Tongue (tissue), 2 donors: ENCODE data around the gene IL18R1. TPM values are rescaled to one million over a fixed set of nuclear protein-coding genes. Genes with fewer than 3 reads are reported as not detected.

ENCODE experiments used
- DNase-seq: peaks from one replicate; pipeline ENCODE4 v3.0.0-alpha.2; 2015
- total RNA-seq: library from RNA; depleted of rRNA; stranded (reverse); fragments of >200 nt; gene quantifications from one replicate; pipeline ENCODE4 v1.2.3, GENCODE V29; 2014

IL18R1 gene
- total RNA-seq, 1 donor from 2014 or later: 4.5 TPM

DNA sequence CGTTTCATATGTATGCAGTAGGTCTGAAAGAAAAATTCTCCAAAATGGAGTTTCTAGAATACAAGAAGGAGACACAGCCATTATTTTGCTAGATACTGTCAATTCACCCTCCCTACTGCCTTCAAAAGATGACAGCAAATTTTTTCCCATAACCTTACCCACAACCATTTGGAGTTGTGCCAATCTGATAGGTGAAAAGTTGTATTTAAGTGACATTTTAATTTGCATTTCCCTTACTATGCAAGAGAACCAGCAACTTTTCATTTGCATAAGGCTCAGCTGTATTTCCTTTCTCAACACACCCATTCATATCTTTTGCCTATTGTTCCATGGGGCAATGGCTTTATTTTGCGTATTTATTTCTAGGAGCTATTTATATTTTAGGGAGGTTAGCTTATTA, 36.0 kb downstream of the IL18R1 start:
- no peak for DNase-seq

DNA sequence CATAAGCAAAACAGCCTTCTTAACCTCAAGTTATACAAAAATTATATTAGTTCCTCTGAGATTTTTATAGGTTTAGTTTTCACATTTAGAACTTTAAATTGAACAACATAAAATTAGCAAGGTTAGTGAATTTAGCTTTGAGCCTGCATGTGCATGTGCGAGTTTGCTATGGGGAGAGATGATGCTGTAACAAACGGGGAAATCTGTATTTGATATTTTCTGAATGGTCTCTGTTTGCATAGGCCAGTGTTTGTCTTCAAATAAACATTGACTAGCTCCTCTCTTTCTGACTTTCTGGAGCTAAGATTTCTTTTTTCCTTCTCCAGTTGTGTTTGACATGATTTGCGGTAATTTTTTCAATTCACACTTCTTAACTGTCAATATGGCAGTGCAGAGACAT, 36.5 kb downstream of the IL18R1 start:
- no peak for DNase-seq

DNA sequence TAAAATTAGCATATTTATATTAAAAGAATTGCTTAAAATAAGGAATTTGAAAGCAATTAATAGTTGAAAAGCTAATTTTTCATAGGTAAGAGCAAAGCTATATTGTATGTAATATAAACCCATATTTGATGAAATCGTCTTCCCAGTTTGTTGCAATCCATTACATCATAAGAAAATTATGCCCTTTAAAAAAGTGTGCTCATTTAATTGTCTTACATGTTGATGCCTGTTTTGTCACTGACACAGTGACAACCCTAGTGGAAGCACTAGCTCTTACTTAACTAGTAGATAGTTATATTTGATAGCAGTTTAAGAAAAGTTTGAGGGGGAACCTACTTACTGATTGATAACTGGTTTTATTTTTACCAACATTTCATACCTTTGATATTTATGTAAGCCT, 37.3 kb downstream of the IL18R1 start:
- no peak for DNase-seq

DNA sequence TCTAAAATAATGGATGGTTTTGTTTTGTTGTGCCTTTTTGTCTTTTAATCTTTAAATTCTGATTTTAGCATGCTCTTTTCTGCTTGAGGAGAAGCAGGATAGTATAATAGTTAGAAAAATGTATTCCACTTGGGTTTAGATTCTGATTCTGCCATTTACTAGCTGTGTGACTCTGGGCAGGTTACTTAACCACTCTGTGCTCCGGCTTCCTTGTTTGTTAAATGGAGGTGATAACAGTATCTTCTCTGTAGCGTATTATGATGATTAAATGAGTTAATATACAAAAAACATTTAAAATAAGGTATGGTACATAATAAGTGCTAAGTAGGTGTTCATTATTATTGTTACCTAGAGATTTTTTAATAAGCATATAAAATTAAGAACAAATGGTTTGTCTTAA, 40.4 kb downstream of the IL18R1 start:
- no peak for DNase-seq

DNA sequence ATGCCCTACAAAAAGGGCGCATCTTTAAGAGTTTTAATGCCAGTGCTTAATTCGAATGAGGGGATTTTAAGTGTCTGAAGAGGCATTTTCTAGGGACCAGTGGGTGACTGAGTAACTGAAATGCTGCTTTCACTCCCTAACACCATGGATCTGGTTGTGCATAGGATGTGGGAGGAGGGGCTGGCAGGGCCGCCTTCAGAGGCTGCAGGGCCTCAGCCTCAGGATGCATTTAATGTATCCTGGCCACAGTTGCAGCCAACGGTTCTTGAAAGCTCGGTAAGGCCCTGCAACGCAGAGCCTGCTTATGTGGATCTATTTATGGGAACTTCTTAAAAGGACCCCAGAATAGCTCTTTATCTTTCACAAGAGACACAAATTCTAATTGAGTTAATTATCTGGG, 41.6 kb downstream of the IL18R1 start:
- no peak for DNase-seq

DNA sequence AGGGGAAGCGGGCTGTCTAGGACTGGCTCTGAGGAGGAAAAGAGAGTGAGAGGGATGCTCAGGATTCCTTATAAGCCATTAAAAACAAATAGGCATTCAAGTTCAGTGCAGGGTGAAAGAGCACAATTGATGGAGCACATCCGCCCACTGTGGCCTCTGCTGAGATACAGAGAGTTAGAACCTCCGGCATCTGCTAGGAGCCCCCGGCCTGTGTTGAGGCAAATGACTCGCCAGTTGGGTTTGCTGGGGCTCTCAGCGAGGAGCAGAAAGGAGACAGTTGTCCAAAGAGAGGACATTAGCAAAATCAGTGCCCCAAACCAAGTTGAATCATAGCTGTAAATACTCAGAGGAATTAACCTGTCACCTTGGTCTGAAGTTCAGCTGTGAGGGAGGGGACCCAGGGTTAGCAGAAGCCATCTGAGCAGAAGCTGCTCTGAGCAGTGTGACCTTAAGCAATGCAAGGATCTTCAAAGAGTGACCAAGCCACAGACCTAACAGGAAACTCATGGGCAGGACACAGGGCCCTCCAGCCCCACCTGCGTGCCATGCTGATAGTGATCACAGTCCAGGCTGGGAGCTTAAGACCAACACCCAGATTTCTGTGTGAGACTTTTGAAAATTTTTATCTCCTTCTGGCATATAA, 44.0 kb downstream of the IL18R1 start:
- DNase-seq: no peak

DNA sequence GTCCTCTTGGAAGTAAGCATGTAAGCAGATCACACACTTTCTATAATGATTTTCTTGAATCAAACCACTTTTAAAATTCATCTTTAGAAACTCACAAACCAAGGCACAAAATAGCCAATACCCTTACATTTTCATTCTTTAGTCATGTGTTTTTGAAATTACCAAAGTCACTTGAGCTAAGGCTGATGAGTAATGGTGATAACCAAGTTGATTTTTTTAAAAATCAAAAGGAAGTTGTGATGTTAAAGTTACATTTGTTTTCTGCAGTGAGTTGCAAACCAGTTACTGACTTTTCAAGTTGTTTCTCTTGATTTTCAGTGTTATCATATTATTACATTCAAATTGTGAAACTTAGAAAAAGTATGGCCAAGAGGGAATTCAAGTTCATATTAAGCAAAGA, 45.9 kb downstream of the IL18R1 start:
- DNase-seq: no peak

DNA sequence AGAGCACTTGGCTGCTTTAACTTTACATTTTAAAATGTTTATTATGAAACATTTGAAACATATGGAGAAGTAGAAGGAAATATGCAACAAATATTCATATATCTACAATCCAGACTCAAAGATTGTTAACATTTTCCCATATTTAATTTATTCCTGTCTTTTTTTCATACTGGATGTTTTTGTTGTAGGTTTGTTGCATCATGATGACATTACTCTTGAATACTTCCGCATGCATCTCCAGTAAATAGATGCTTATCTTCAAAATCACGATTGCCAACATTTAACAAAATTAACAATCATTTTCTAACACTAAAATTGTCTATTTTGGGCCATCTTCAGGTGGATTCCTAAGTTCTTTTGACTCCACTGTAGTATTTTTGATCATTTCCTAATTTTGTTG, 46.3 kb downstream of the IL18R1 start:
- no peak for DNase-seq

DNA sequence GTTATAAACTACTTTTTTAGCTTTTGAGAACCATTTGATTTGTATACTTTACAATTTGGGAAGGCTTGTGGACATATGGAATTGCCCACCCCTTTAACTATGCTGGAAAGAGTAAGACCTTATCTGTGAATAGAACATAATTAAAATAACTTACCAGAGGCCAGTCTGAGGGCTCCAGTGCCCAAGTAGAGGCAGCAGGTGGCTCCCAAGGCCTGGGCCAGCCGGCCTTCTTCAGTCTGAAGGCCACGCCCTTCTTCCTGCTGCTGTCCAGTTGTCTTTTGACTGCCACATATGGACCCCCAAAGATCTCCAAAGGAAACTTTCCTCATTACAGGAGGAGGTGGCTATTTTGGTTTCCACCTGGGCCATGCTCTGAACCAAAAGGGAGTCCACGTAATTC, 55.4 kb downstream of the IL18R1 start:
- DNase-seq: no peak

DNA sequence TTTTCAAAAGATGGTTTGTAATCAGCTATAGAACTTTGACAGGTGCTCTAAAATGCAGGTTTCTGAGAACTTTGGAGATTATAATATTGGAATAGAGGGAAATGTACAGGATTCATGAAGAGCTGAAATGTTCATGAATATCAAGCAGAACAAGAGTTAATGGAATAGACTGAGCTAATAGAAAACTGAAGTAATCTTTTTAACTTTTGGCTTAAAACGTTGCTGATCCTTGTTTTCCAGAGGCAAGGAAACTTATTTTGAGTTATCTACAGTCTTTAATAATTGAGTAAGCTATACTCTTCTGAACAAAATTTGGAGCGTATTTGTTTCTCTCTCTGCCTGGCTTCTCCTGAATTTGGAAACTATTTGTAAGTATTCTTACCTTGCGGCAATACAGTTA, 56.6 kb downstream of the IL18R1 start:
- DNase-seq: no peak

DNA sequence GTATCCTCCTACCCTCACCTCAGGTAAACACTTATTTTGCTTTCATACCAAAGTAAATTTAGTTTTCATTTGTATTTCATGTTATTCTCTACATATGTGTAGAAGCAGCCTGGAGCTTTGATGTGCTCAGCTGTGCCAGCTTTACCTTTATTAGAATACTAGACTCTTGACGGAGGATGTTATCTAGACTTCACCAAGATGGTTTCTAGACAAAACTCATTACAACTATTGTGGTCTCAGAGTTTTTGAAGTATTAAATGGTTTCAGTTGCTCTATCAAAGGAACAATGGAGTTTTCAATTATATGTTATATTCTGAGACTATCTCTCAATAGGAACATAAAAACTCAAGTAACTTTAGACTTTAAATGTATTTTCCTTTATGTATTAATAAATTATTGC, 62.4 kb downstream of the IL18R1 start:
- no peak for DNase-seq

DNA sequence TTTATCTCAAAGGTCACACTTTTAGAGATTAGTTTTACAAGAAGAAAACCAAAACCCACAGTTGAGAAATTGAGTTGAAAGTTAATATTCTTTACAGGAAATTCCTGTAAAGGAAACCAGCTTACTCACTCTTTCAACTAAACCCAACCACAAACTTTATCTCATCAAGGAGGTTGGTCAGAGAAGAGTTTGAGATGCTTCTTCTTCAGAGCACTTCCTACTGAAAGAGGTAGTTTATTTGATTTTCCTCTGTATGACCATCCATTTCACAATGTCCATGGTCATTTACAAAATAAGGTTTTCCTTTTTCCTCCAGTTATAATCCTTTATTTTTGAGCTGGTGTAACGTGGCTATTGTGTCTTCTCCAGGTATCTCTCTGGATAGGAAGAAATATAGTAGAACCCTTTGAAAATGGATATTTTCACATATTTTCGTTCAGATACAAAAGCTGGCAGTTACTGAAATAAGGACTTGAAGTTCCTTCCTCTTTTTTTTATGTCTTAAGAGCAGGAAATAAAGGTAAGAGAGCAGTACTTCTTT, 62.9 kb downstream of the IL18R1 start:
- no peak for DNase-seq

DNA sequence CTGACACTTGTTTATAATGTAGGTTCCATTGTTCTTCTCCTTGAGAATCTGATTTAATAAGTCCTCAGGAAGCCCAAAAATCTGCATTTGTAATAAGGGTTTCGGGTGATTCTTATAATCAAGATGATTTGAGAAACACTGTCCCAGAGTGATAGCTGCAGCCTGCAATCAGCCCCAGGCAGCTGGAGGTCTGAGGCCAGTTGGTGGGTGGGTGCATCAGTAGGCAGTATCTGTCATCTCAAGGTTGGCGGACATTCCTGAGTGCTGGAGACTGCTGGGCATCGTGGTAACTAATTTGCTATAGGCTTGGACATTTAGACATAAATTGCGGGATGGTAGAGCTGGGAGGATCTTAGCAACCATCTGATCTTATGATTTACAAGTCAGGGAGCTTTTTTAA, 64.7 kb downstream of the IL18R1 start:
- no peak for DNase-seq

DNA sequence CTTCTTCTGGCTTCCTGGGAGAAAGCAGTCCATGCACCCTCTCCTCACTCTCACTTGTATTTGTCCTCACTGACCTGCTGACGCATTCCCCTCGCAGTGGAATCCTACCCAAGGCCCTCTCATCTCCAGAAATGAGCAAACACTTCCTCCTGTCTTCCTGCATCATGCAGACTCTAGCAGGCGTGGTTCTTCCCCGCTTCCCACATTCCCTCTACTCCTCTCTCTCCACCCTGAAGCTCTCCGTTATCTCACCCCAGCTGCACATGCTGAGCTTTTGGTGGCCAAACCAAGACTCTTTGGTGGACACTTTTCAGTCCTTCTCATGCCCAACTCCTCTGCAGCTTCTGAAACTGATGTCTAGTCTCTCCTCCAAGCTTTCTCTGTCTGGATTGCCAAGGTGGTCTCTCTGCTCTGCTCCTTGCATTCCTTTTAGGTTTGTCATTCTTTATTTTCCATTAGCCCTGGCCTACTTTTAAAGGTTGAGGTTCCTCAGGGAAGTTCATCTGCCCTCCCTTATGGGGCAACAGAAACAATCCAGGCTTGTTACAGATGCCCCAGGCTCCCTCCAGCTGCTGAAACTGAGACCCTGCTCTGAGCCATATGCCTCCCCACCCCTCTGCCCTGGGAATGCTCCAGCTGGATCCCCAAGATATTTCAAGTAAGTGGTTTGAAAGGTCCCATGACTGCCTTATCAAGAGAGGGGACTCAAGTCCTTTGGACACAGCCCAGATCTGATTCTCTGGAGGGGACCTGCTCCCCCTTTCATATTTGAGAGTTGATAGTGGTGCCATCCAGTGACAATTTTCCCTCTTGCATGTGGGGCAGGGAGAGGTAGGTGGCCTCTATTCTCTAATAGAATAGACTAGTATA, 66.5 kb downstream of the IL18R1 start:
- no peak for DNase-seq

DNA sequence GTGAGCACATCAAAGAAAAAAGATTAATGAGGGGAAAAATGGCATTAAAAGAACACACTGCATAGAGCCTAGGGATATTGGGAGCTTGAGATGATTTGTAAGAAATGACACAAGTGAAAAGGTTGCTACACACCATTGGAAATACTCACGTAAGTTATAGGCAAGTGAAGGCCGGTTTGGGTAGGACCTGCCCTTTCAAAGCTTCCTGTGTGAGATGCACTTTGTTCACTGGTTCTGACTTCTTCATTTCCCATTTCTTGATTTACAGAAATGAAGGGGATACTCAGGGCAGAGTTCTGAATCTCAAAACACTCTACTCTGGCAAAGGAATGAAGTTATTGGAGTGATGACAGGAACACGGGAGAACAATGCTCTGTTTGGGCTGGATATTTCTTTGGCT, 67.3 kb downstream of the IL18R1 start, which contains the start of gene IL18RAP:
Gene IL18RAP (plus strand): TSS at position 251 of the 400 bp plus-strand sequence. CDS start 118 bp downstream, at position 369.
- no peak for DNase-seq

DNA sequence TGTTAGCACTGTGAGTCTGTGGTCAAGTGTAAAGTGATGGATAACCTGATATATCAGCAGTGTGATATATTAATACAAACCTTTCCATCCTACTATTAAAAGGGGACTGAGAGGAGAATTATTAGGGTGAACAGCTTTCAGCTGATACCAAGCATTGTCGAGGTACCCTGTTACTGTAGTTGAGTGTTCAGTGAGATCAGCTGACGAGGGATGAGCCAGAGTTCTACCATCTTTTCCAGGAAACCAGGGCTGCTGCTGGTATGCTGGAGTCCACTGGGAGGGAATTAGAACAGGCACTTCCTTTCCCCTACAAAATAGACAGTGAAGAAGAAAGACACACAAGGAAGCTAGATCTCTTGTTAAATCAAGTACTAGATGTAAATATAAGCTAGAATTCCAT, 67.8 kb downstream of the IL18R1 start:
- no peak for DNase-seq

DNA sequence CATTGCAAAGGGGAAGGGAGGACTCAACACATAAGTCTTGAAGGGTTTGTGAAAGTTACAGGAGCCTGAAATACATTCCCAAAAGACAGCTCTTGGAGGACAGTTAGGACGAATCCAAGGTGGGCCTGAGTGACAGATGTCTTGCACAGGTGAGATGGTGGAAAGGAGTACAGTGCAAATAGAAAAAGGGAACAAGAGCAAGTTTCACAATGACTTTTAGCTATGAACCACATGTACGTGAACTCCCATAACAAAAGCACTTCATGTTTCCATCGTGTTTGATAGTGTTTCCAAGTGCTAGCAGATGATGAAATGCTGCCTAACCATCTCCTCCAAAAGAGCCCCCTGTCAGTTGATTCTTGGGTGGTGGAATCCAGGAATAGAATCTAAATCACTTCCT, 69.2 kb downstream of the IL18R1 start:
- no peak for DNase-seq

DNA sequence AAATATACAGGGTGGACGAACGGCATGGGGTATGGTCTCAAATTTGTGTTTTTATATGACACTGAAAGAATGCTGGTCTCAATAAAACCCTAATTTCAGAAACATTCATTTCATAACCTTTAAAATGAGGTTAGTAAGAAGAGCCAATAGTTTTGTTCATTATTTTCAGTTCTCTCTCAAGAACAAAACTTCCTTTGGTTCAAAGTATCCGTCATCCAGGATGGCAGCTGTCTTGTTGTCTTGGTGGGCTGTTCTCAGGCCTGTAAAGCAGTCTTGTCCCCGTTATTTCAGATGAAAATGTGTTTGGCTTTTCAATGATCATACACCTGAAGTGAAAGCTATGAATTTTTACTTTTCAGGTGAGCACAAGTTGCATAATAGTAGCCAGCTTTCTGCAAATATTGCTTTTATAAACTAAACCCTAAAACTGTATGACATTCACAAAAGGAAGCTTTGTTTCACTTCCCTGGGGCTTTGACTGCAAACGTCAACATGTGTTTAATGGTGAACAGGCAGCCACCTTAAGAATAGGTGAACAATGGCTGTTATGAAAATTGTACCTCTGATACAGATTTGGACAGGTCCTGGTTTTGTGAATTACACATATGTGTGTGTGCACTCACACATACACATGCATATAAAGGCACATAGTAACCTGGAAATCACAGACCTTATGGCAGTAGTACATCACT, 70.0 kb downstream of the IL18R1 start:
- DNase-seq: no peak

DNA sequence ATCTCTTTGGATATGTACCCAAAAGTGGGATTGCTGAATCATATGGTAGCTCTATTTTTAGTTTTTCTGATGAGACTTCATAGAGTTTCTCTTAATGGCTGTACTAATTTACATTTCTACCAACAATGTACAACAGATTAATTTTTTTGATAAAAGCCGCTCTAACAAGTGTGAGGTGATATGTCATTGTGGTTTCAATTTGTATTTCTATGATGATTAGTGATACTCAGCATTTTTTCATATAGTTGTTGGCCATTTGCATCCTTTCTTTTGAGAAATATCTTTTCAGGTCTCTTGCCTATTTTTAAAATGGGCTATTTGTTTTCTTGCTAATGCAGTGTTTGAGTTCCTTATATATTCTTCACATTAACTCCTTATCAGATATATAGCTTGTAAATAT, 71.7 kb downstream of the IL18R1 start:
- no peak for DNase-seq

DNA sequence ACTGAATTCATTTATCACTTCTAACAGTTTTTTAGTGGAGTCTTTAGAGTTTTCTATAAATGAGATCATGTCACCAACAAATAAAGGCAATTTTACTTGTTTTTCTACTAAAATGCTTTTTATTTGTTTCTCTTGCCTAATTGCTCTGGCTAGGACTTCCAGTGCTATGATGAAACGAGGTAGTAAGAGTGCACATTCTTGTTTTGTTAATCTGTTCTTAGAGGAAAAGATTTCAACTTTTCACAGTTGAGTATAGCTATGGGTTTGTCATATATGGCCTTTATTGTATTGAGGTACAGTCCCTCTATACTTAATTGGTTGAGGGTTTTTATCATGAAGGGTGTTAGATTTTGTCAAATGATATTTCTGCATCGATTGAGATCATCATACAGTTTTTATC, 73.0 kb downstream of the IL18R1 start:
- DNase-seq: no peak

DNA sequence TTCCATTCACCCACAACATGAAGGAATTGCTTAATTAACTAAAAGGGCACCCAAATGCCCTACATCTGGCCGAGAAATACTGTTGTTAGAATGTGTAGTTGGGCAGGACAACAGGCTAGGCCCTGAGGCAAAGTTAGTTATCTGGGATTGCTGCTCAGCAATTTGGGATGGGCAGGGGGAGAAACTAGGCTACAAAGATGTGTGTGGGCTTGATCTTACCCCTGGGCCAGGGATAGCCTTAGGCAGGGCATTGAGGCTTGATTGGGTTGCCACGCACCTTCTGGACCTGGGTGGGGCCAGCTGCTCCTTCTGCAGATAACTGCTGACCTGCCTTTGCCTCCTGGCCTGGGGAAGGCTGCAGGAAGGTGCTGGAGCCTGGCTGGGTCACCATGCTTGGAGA, 76.8 kb downstream of the IL18R1 start:
- DNase-seq: no peak

DNA sequence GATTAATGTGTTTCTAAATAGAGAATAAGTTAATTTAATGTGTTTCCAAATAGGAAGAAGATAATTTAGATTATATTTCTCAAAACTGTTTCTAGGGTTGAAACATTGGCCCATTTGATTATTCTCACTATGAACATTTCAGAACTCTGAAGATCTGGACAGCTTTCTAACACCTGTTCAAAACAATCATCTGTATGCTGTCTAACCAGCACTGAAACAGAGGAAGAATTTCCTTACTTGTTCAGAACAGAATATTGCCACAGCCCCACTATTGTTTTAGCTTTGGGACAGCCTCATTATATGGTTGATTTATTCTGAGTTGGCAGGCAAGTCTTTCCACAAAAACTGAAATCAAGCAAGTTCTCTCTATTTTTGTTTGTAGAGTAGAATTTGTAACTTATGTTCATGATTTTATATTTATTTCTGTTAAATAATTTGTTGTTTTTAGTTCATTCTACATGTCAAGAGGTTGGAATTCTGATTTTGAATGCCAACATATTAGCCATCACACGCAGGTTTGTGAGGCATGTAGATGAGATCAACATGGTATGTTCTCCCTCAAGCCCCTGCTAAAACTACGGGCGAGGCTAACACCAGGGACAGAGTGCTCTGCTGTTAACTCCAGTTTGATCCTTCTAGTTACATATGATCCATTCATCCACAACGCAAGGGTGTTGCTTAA, 78.5 kb downstream of the IL18R1 start:
- DNase-seq: peak; percentile 26
